ENCODE results near the gene FOXO3.

Gene FOXO3

GRCh38 chr6:108627692-108628550 is 67.2 kb downstream of the FOXO3 start:
- CTCF ChIA-PET = interaction anchor here (1.0 to 2.9 kb wide), 4 partner anchors 8 to 19 kb away, joined by 3 to 9 read pairs (median 5); no protein-coding TSS in a partner anchor
- POLR2A ChIA-PET = no interaction called here

GRCh38 chr6:108630050-108630714 is 69.5 kb downstream of the FOXO3 start:
- ChIA-PET POLR2A (no interaction called here), CTCF (interaction anchor here (1.2 kb wide), 1 partner anchor 33 kb away, joined by 3 read pairs; no protein-coding TSS in a partner anchor)
- no peak for DNase-seq (ENCODE audit: extremely low spot score)
- no peak for TF ChIP-seq CTCF (IDR thresholded peaks at IDR 0.05; ENCODE audit: control extremely low read depth, extremely low read depth, low read depth, missing control alignments)

More at GRCh38 chr6:108627692-108628550, 67.2 kb downstream of the FOXO3 start:
- TF ChIP-seq CTCF (IDR thresholded peaks at IDR 0.05; ENCODE audit: control extremely low read depth, extremely low read depth, low read depth, missing control alignments) = no peak
- DNase-seq (ENCODE audit: extremely low spot score) = no peak

GRCh38 chr6:108632441-108632840 is 71.7 kb downstream of the FOXO3 start:
- TF ChIP-seq CTCF (IDR thresholded peaks at IDR 0.05; ENCODE audit: control extremely low read depth, extremely low read depth, low read depth, missing control alignments) = no peak
- CTCF ChIA-PET = interaction anchor here (1.0 kb wide), 1 partner anchor 14 kb away, joined by 3 read pairs; no protein-coding TSS in a partner anchor
- no peak for DNase-seq (ENCODE audit: extremely low spot score)
- POLR2A ChIA-PET = no interaction called here

- no peak for DNase-seq (ENCODE audit: extremely low spot score)
- no peak for TF ChIP-seq CTCF (IDR thresholded peaks at IDR 0.05; ENCODE audit: control extremely low read depth, extremely low read depth, low read depth, missing control alignments)
- ChIA-PET POLR2A (no interaction called here), CTCF (interaction anchor here (1.0 kb wide), 1 partner anchor 15 kb away, joined by 3 read pairs; no protein-coding TSS in a partner anchor)
Observed at GRCh38 chr6:108633436-108633835, 72.7 kb downstream of the FOXO3 start.

GRCh38 chr6:108635505-108636226 is 74.9 kb downstream of the FOXO3 start:
- no peak for DNase-seq (ENCODE audit: extremely low spot score)
- ChIA-PET CTCF (interaction anchor here (0.8 to 1.6 kb wide), 4 partner anchors 12 to 18 kb away, joined by 3 to 5 read pairs (median 4); no protein-coding TSS in a partner anchor), POLR2A (no interaction called here)
- no peak for TF ChIP-seq CTCF (IDR thresholded peaks at IDR 0.05; ENCODE audit: control extremely low read depth, extremely low read depth, low read depth, missing control alignments)

- CTCF ChIA-PET = interaction anchor here (1.3 kb wide), 1 partner anchor 9 kb away, joined by 3 read pairs; no protein-coding TSS in a partner anchor
- POLR2A ChIA-PET = no interaction called here
- TF ChIP-seq CTCF (IDR thresholded peaks at IDR 0.05; ENCODE audit: control extremely low read depth, extremely low read depth, low read depth, missing control alignments) = no peak
- no peak for DNase-seq (ENCODE audit: extremely low spot score)
Observed at GRCh38 chr6:108637963-108638362, 77.2 kb downstream of the FOXO3 start.
